Ovary (tissue), 9 donors: ENCODE data around the gene CPNE4. TPM values are rescaled to one million over a fixed set of nuclear protein-coding genes. Genes with fewer than 3 reads are reported as not detected.

Experiments used
- DNase-seq, 5 donors: peaks; one replicate each; pipeline ENCODE4 v3.0.0-alpha.2; 2019 to 2020
- H3K27ac ChIP-seq, 2 donors: fragments of 200-600 bp; one replicate each; pipeline versions ENCODE4 v1.5.1 to v1.8.0; 2019 to 2022
- H3K27me3 ChIP-seq: fragments of 200-600 bp; one replicate; pipeline ENCODE4 v1.8.0; 2022
- H3K36me3 ChIP-seq: fragments of 200-600 bp; sonication (generic); one replicate; pipeline ENCODE4 v1.5.1; 2019
- H3K4me1 ChIP-seq: one replicate; pipeline ENCODE4 v1.8.1; 2013; ENCODE audit warnings: mild to moderate bottlenecking, moderate library complexity; ENCODE audit not compliant: insufficient read depth
- H3K4me3 ChIP-seq: fragments of 200-600 bp; sonication (generic); one replicate; pipeline ENCODE4 v1.5.1; 2017
- H3K9me3 ChIP-seq, 2 donors: fragments of 200-600 bp in 1 of 2; sonication (generic) in 1 of 2; one replicate each; pipeline versions ENCODE4 v1.5.1 to v1.8.1; 2013 to 2019; ENCODE audit warnings: mild to moderate bottlenecking in 1 of 2, moderate library complexity in 1 of 2
- EP300 ChIP-seq: sonication (generic); formaldehyde crosslinking; IDR thresholded peaks from one replicate; pipeline ENCODE4 v1.6.1; 2017; ENCODE audit warnings: antibody characterized with exemption
- POLR2A ChIP-seq: fragments of 450-650 bp; IDR thresholded peaks from one replicate; pipeline ENCODE4 v1.6.1; 2017; ENCODE audit warnings: antibody characterized with exemption, mild to moderate bottlenecking, moderate library complexity
- WGBS, 3 donors: extraction: QIAGEN DNeasy Blood & Tissue Kit in 1 of 3; methylation state at CpG; one replicate each; pipeline versions ENCODE4 v1.1.5 to v1.1.7; 2013 to 2017; 5-methylcytosine and 5-hydroxymethylcytosine counted together
- intact Hi-C, 4 donors: fragments of 100-400 bp; cut with DNase I; formaldehyde crosslinking; loops; one replicate each; pipeline versions ENCODE4 v1.11.0 to v1.15.1; 2022 to 2023
- polyA plus RNA-seq, 2 donors: library from polyadenylated mRNA; stranded (reverse); fragments of 200-250 nt in 1 of 2; fragments of 350-450 nt in 1 of 2; fragmentation: Illumina TruSeq in 1 of 2; extraction: RNeasy Lipid Tissue Mini Kit (QIAGEN cat#74804) in 1 of 2; gene quantifications; one replicate each; pipeline ENCODE4 v1.2.3, GENCODE V29; 2013 to 2014
- total RNA-seq, 7 donors: library from RNA; depleted of rRNA in 2 of 7; stranded (reverse); fragments of >200 nt in 2 of 7; fragmentation: NEBNext Ultra II Directional in 3 of 7; extraction: Animal tissue kit (Norgen Biotek cat#: 25700) in 3 of 7; gene quantifications; one replicate each; pipeline versions ENCODE4 v1.1.0 to v1.2.4, GENCODE V29; 2016 to 2023
- TF ChIP-seq, protein P1 (sequence below), 3 donors: fragments of 450-650 bp in 2 of 3; fragments of 200-600 bp in 1 of 3; IDR thresholded peaks; one replicate each; pipeline versions ENCODE4 v1.5.1 to v1.8.0; 2016 to 2022; ENCODE audit warnings: antibody characterized with exemption in 3 of 3, mild to moderate bottlenecking in 1 of 3
- donor health status: DM: no; HTN: no; CAD: no; lungs with moderate emphysema.
- donor health status: DM: no; HTN: no; CAD: no.
- donor health status: Bipolar disorder and iron deficiency.
- donor health status: DM: yes; HTN: yes; CAD: no.
- donor health status: DM: no; HTN: no; CAD: no.
- donor health status: DM: yes; HTN: yes; CAD: no.

Gene CPNE4
- total and polyA plus RNA-seq, 9 donors, result 0.11 to 0.27 (median 0.13) TPM; not detected in 6

DNA sequence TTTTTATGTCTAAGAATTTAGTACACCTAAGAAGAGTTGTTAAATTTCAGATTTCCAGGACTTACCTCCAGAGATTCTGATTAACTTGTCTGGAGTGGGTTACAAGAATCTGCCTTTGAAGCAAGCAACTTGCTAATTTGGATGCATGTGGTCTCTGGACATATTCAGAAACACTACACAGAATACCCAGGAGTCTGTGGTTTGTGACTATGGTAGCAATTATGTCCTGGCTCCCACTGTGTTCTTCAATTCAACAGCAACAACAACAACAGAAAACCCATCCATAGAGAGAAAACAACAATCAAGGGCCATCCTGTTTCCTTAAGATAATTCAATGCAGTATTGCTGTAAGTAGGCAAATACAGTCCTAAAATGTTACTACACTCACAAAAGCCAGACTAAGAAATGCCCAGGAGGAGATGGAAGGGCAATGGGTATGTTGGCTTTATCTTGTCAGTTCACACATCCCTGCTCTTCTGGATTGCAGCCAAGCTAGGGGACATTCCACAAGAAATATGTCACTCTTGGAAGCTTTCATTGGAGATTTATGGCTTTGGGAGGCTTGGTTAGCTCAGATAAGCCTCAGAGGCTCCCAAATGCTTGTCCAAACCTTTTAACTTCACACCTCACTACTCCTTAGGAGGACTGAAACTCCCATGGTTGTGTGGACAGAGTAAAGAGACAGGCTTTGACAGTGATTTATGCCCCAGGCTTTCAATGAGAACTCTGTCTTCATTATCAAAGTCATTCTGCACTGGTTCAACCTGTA lies 432.6 kb downstream of the CPNE4 start:
- Histone ChIP-seq H3K36me3 (no peaks in the 10 kb centered on the region), H3K27ac (no peak overlapping the region), H3K27me3 (no peaks in the 10 kb centered on the region), H3K4me1 (no peaks in the 10 kb centered on the region), H3K9me3 (no peaks in the 10 kb centered on the region), H3K4me3 (no peak overlapping the region)
- intact Hi-C loops, result no loop called here
- no peak for TF ChIP-seq EP300
- TF ChIP-seq, protein P1, sequence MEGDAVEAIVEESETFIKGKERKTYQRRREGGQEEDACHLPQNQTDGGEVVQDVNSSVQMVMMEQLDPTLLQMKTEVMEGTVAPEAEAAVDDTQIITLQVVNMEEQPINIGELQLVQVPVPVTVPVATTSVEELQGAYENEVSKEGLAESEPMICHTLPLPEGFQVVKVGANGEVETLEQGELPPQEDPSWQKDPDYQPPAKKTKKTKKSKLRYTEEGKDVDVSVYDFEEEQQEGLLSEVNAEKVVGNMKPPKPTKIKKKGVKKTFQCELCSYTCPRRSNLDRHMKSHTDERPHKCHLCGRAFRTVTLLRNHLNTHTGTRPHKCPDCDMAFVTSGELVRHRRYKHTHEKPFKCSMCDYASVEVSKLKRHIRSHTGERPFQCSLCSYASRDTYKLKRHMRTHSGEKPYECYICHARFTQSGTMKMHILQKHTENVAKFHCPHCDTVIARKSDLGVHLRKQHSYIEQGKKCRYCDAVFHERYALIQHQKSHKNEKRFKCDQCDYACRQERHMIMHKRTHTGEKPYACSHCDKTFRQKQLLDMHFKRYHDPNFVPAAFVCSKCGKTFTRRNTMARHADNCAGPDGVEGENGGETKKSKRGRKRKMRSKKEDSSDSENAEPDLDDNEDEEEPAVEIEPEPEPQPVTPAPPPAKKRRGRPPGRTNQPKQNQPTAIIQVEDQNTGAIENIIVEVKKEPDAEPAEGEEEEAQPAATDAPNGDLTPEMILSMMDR (IDR thresholded peaks at IDR 0.05), result no peak
- no peak for TF ChIP-seq POLR2A
- DNase-seq, result no peak

DNA sequence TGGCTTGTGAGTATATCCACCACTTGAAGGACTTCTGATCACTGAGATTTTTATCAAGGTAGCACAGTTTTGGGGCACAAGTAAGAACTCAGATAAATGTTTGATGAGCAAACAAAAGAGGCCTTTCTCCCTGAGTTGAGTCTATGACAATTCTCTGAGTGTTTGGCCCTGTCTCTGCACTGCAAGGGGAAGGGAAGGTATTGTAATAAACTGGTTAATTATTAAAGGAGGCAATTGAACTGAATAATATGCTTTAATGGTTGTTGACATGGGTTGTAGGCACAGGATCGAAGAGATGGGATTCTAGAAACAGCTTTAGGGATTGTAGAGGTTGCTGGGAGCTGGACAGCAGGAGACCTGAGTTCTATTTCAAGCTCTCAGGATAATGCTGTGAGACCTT lies 437.0 kb downstream of the CPNE4 start:
- intact Hi-C loops, result no loop called here
- 68 to 100% (median 83%) methylated on average over 1 of the region's 1 CpG for WGBS, 3 donors
- H3K36me3 ChIP-seq, result no peaks in the 10 kb centered on the region

DNA sequence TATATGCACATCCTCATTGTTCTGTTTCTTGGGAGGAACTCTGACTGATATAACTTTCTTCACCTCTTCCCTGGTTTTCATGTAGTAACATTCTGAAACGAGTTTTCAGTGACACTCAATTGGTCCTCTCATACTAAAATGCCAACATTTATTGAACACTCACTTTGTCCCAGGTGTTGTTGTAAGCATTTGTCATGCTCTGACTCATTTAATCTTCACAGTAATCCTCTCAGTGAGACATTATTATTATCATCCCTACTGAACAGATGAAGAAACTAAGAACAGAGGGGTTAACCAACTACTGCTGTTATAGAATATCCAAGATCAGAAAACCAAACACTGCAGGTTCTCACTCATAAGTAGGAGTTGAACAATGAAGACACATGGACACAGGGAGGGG lies 437.9 kb downstream of the CPNE4 start:
- intact Hi-C loops, result no loop called here
- Histone ChIP-seq H3K27ac (no peak overlapping the region), H3K27me3 (no peaks in the 10 kb centered on the region), H3K9me3 (no peaks in the 10 kb centered on the region), H3K4me1 (no peaks in the 10 kb centered on the region), H3K4me3 (no peak overlapping the region), H3K36me3 (no peaks in the 10 kb centered on the region)
- WGBS, 3 donors, result 62 to 85% (median 69%) methylated on average over 1 of the region's 1 CpG
- no peak for DNase-seq
- TF ChIP-seq, protein P1 (IDR thresholded peaks at IDR 0.05), result no peak
- TF ChIP-seq POLR2A (no peak), EP300 (no peak)

More for the DNA sequence above, 437.0 kb downstream of the CPNE4 start:
- Histone ChIP-seq H3K9me3 (no peaks in the 10 kb centered on the region), H3K27ac (no peak overlapping the region), H3K4me3 (no peak overlapping the region), H3K4me1 (no peaks in the 10 kb centered on the region), H3K27me3 (no peaks in the 10 kb centered on the region)
- no peak for DNase-seq
- TF ChIP-seq EP300 (no peak), POLR2A (no peak)
- TF ChIP-seq, protein P1 (IDR thresholded peaks at IDR 0.05), result no peak

DNA sequence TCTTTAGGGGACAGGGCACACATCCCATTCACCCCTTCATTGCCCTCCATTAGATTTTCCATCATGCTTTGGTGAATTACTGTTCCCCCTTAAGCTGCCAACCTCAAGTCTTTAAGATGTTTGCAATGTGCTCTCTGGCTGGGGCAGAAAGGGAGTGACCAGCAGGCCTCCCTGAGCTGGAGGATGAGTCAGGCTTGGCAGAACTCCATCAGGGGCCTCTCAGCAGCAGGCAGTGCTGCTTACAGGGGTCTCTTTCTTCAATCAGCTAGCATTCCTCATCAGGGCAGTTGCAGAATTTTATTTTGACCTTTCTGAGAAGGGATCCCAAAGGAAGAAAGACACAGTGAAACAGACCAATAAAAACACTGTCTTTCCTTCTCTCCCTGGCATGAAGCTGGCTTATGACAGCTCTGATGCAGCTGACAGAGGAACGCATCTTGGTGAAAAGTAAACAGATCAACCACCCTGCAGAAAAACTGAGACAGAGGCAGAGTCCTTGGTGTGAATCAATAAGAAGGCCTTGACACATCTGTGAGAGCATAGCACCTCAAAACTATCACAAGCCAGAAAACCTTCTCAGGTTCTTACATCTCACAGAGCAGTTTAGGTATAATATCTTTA lies 443.3 kb downstream of the CPNE4 start:
- Histone ChIP-seq H3K4me3 (no peak overlapping the region), H3K36me3 (no peaks in the 10 kb centered on the region), H3K4me1 (no peaks in the 10 kb centered on the region), H3K27me3 (no peaks in the 10 kb centered on the region), H3K27ac (no peak overlapping the region), H3K9me3 (no peaks in the 10 kb centered on the region)
- intact Hi-C loops, result no loop called here
- DNase-seq, result peak; percentile 33 to 52 (median 48)
- 8 to 30% (median 11%) methylated on average over 1 of the region's 1 CpG for WGBS, 3 donors
- no peak for TF ChIP-seq POLR2A
- TF ChIP-seq, protein P1 (IDR thresholded peaks at IDR 0.05), result no peak
- TF ChIP-seq EP300, result no peak
